Peyer's patch (tissue), 4 donors: ENCODE results near the gene PTPRB. TPM values are rescaled to one million over a fixed set of nuclear protein-coding genes. Genes with fewer than 3 reads are reported as not detected.

Experiments
- DNase-seq, 3 donors: peaks; one replicate each; pipeline ENCODE4 v3.0.0-alpha.2; 2017 to 2019
- H3K27ac ChIP-seq, 4 donors: fragments of 200-600 bp; sonication (generic); one replicate each; pipeline ENCODE4 v1.5.1; 2016 to 2019
- H3K27me3 ChIP-seq, 2 donors: fragments of 200-600 bp; sonication (generic); one replicate each; pipeline ENCODE4 v1.5.1; 2019
- H3K36me3 ChIP-seq, 3 donors: fragments of 200-600 bp; sonication (generic); one replicate each; pipeline ENCODE4 v1.5.1; 2016 to 2019
- H3K4me1 ChIP-seq, 4 donors: fragments of 200-600 bp; sonication (generic); one replicate each; pipeline ENCODE4 v1.5.1; 2016 to 2019
- H3K4me3 ChIP-seq, 4 donors: fragments of 200-600 bp; sonication (generic); 1 replicate in 3 of 4; 2 replicates in 1 of 4; pipeline ENCODE4 v1.5.1; 2016 to 2019; ENCODE audit warnings: mild to moderate bottlenecking in 1 of 4
- H3K9me3 ChIP-seq, 4 donors: fragments of 200-600 bp; sonication (generic); one replicate each; pipeline ENCODE4 v1.5.1; 2016 to 2019; ENCODE audit warnings: mild to moderate bottlenecking in 1 of 4
- POLR2A ChIP-seq, 2 donors: fragments of 450-650 bp; IDR thresholded peaks; one replicate each; pipeline ENCODE4 v1.5.1; 2017; ENCODE audit warnings: antibody characterized with exemption in 2 of 2, mild to moderate bottlenecking in 2 of 2, moderate library complexity in 2 of 2
- total RNA-seq, 4 donors: library from RNA; depleted of rRNA; stranded (reverse); fragments of >200 nt; gene quantifications; one replicate each; pipeline ENCODE4 v1.1.0, GENCODE V29; 2016
- TF ChIP-seq, protein P1 (sequence below), 6 experiments: fragments of 450-650 bp in 4 of 6; fragments of 200-600 bp in 2 of 6; sonication (generic) in 1 of 6; IDR thresholded peaks; one replicate each; pipeline ENCODE4 v1.5.1; 2017 to 2019; ENCODE audit warnings: antibody characterized with exemption in 6 of 6, mild to moderate bottlenecking in 3 of 6, moderate library complexity in 1 of 6

PTPRB gene
- total RNA-seq, 4 donors from 2014 or later: 10.5 to 38.8 (median 30.5) TPM

DNA sequence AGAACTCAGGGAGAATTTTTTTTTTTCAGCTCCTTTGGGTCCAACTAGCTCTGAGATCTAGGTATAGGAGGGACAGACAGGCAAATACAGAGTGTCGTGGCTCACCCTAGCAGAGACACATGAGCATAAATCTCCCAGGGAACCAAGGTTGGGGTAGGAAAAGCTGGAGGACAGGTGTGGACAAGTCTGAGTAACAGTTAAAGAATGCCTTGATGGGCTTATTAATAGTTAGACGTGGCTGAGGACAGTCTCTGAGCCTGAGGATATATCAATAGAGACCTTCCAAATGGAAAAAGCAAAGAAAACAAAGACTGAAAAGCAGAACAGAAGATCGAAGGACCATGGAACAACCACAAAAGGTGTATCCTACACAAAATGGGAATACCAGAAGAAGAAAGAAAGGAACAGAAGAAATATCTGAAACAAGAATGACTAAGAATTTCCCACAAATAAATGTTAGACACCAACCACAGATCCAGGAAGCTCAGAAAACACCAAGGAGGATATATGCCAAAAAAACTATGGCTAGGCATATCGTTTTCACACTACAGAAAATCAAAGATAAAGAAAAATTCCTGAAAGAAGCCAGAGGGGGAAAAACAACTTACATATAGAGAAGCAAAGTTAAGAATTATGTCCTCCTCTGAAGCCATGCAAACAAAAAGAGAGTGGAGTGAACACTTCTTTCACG lies 80.9 kb downstream of the PTPRB start:
- no peak overlapping the region for H3K27ac ChIP-seq
- H3K36me3 ChIP-seq: no peaks in the 10 kb centered on the region
- no peak overlapping the region for H3K4me3 ChIP-seq
- no peaks in the 10 kb centered on the region for H3K4me1 ChIP-seq
- no peak for DNase-seq
- no peaks in the 10 kb centered on the region for H3K27me3 ChIP-seq
- H3K9me3 ChIP-seq: no peaks in the 10 kb centered on the region
- TF ChIP-seq, protein P1, sequence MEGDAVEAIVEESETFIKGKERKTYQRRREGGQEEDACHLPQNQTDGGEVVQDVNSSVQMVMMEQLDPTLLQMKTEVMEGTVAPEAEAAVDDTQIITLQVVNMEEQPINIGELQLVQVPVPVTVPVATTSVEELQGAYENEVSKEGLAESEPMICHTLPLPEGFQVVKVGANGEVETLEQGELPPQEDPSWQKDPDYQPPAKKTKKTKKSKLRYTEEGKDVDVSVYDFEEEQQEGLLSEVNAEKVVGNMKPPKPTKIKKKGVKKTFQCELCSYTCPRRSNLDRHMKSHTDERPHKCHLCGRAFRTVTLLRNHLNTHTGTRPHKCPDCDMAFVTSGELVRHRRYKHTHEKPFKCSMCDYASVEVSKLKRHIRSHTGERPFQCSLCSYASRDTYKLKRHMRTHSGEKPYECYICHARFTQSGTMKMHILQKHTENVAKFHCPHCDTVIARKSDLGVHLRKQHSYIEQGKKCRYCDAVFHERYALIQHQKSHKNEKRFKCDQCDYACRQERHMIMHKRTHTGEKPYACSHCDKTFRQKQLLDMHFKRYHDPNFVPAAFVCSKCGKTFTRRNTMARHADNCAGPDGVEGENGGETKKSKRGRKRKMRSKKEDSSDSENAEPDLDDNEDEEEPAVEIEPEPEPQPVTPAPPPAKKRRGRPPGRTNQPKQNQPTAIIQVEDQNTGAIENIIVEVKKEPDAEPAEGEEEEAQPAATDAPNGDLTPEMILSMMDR (IDR thresholded peaks at IDR 0.05): no peak
- no peak for TF ChIP-seq POLR2A (IDR thresholded peaks at IDR 0.05)

DNA sequence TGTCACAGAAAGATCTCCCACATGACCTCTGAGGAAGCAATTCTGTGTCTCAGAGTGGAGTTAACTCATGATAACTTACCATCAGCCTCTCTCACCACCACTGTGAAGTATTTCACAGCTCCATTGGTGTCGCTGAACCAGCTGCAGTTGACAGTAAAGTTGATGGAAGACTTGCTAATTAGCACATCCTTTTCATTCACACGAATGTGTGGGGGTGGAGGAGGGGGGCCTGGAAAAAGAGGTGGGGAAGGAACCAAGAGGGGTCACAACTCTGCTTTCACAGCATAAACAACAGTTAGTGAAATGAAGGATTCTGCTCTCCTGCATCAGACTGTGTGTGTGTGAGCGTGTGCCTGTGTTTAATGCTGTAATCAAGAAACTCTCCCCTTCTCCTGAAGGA lies 82.1 kb downstream of the PTPRB start:
- TF ChIP-seq POLR2A (IDR thresholded peaks at IDR 0.05): no peak
- TF ChIP-seq, protein P1 (IDR thresholded peaks at IDR 0.05): no peak
- Histone ChIP-seq H3K4me3 (no peak overlapping the region), H3K36me3 (no peaks in the 10 kb centered on the region), H3K4me1 (no peaks in the 10 kb centered on the region), H3K27ac (no peak overlapping the region), H3K9me3 (no peaks in the 10 kb centered on the region), H3K27me3 (no peaks in the 10 kb centered on the region)
- DNase-seq: no peak

DNA sequence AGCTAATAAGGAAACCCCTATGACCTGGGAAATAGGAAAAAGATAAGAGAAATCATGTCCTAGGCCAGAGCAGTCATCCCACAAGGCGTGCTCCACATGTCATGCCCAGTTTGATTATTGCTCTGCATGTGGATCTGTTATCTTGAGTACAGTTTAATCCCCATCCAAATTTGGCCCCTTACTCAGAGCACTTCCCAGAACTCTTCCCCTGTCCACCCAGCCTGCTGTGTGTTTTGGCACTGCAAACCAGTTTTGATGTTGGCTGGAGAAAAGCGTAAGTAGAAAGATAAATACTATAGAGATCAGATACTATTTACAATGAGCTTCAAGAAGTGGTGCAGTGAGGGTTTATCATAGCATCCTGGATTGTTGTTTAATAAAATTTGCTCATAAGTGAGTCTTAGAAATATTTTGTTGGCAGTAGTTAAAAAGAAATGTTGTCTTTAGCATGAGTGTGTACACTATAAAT lies 83.8 kb downstream of the PTPRB start:
- DNase-seq: no peak
- Histone ChIP-seq H3K27ac (no peak overlapping the region), H3K36me3 (peaks cover 0 to 4% (median 0%) of the 10 kb centered on the region in 3 donors), H3K9me3 (no peaks in the 10 kb centered on the region), H3K4me3 (no peak overlapping the region), H3K4me1 (no peaks in the 10 kb centered on the region), H3K27me3 (no peaks in the 10 kb centered on the region)
- TF ChIP-seq POLR2A (IDR thresholded peaks at IDR 0.05): no peak
- TF ChIP-seq, protein P1 (IDR thresholded peaks at IDR 0.05): no peak

DNA sequence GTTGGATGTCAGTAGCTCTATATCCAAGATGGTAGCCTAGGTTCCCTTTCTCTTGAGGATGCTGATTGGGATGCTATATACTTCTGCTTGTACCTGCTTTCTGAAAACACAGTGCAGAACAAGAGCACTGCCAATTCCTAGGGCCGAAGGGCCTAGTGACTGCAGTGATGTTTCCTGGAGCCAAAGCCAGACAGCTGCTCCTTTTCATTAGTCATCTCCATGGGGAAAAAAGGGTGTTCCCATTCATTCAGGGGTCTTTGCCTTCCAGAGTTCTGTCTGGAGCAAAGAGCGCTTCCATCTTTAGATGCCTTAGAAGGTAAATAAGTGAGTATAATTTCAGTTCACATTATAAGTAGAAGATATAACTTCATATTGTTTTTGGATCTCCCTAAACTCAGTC lies 85.5 kb downstream of the PTPRB start:
- no peak overlapping the region for H3K4me3 ChIP-seq
- TF ChIP-seq POLR2A (IDR thresholded peaks at IDR 0.05): no peak
- TF ChIP-seq, protein P1 (IDR thresholded peaks at IDR 0.05): no peak
- H3K9me3 ChIP-seq: no peaks in the 10 kb centered on the region
- peaks cover 0 to 4% (median 0%) of the 10 kb centered on the region in 3 donors for H3K36me3 ChIP-seq
- H3K27ac ChIP-seq: no peak overlapping the region
- DNase-seq: no peak
- no peaks in the 10 kb centered on the region for H3K4me1 ChIP-seq
- no peaks in the 10 kb centered on the region for H3K27me3 ChIP-seq

DNA sequence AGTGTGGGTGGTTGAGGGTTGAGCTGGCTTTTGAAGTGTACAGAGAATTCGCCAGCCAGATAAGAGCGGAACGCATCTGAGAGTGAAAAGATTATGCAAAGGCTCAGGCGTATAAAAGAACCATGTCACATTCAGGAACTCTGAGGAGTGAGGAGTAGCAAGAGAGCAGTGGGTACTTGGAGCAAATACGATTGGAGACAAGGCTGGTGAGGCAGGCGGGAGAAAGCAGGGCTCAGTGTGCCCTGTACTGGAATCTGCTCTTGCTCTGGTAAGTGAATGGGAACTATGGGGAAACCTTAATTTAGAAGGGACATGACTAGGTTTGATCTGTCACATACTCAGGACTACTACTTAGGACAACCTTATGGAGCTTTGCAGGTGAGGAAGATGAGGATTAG lies 87.0 kb downstream of the PTPRB start:
- Histone ChIP-seq H3K4me3 (no peak overlapping the region), H3K27me3 (no peaks in the 10 kb centered on the region), H3K36me3 (peaks cover 0 to 4% (median 0%) of the 10 kb centered on the region in 3 donors), H3K4me1 (no peaks in the 10 kb centered on the region), H3K9me3 (no peaks in the 10 kb centered on the region), H3K27ac (no peak overlapping the region)
- DNase-seq: no peak
- TF ChIP-seq POLR2A (IDR thresholded peaks at IDR 0.05): no peak
- TF ChIP-seq, protein P1 (IDR thresholded peaks at IDR 0.05): no peak
